GM12878 (cell line): Measurements from ENCODE around the gene KAZN. TPM values are rescaled to one million over a fixed set of nuclear protein-coding genes. Genes with fewer than 3 reads are reported as not detected.

Experiments used
- ATAC-seq: fragments of 200-7000 bp; cut with Tn5 transposase; 3 replicates; pipeline ENCODE4 v1.9.1; 2020; ENCODE audit warnings: mild to moderate bottlenecking, moderate library complexity
- BruUV-seq: library from RNA; stranded (reverse); fragments of 400-500 nt; replicated peaks from 2 replicates; lab custom pipeline; 2021; lab: Mats Ljungman, UMichigan
- CTCF ChIA-PET: fragments of 300-600 bp; sonication (Branson Sonifier 250); formaldehyde crosslinking; extraction: SDS; loops from one replicate; lab custom pipeline; 2021; ENCODE audit warnings: inconsistent platforms; lab: Yijun Ruan, JAX
- POLR2A ChIA-PET: fragments of 350-600 bp; formaldehyde crosslinking; extraction: SDS; loops from one replicate; lab custom pipeline; 2021; ENCODE audit warnings: inconsistent platforms; lab: Charles Lee
- RAD21 ChIA-PET: fragments of 300-600 bp; sonication (Branson Sonifier 250); formaldehyde crosslinking; loops from one replicate; lab custom pipeline; 2023; ENCODE audit warnings: antibody characterized with exemption; ENCODE audit not compliant: unreplicated experiment; lab: Charles Lee
- SMC1A ChIA-PET: fragments of 300-600 bp; sonication (Branson Sonifier 250); formaldehyde crosslinking; loops from one replicate; lab custom pipeline; 2023; ENCODE audit not compliant: unreplicated experiment, uncharacterized antibody; lab: Charles Lee
- DNase-seq: peaks from one replicate; pipeline ENCODE4 v3.0.0-alpha.2; 2011; ENCODE audit warnings: low read depth, low spot score
- FAIRE-seq: peaks from 3 replicates; lab custom pipeline; 2011; peaks lifted over from hg19 to GRCh38; lab: Jason Lieb, UNC
- H2AFZ ChIP-seq: 2 replicates; pipeline ENCODE4 v1.6.0; 2011; ENCODE audit warnings: low read depth, low read length, control low read depth; ENCODE audit not compliant: control insufficient read depth
- H3K27ac ChIP-seq: 2 replicates; pipeline ENCODE4 v1.5.1; 2011; ENCODE audit warnings: control low read depth; ENCODE audit not compliant: control insufficient read depth, insufficient read depth
- H3K27me3 ChIP-seq, 2 experiments: replicated peaks in 1 of 2; 2 replicates each; pipeline versions ENCODE4 v1.6.0 to v1.6.1; 2011; ENCODE audit warnings: low read length in 1 of 2; ENCODE audit not compliant: control insufficient read depth in 2 of 2, insufficient read depth in 2 of 2
- H3K36me3 ChIP-seq, 2 experiments: 2 replicates each; pipeline ENCODE4 v1.5.1; 2011; ENCODE audit warnings: low read length in 1 of 2; ENCODE audit not compliant: control insufficient read depth in 2 of 2, insufficient read depth in 2 of 2
- H3K4me1 ChIP-seq: 2 replicates; pipeline ENCODE4 v1.6.1; 2011; ENCODE audit warnings: mild to moderate bottlenecking, low read length, moderate library complexity, mixed read lengths; ENCODE audit not compliant: control insufficient read depth, insufficient read depth
- H3K4me2 ChIP-seq: 2 replicates; pipeline ENCODE4 v1.6.0; 2011; ENCODE audit warnings: control low read depth; ENCODE audit not compliant: control insufficient read depth, insufficient read depth
- H3K4me3 ChIP-seq: fragments of 200-600 bp; sonication (generic); 2 replicates; pipeline ENCODE4 v1.5.1; 2016
- H3K79me2 ChIP-seq: 2 replicates; pipeline ENCODE4 v1.6.0; 2011; ENCODE audit warnings: low read length; ENCODE audit not compliant: control insufficient read depth, insufficient read depth
- H3K9ac ChIP-seq: 2 replicates; pipeline ENCODE4 v1.8.0; 2011; ENCODE audit warnings: low read length, control low read depth, mixed read lengths; ENCODE audit not compliant: control insufficient read depth, insufficient read depth
- H3K9me3 ChIP-seq: replicated peaks from 3 replicates; pipeline ENCODE4 v1.5.1; 2011; ENCODE audit warnings: mild to moderate bottlenecking, low read length; ENCODE audit not compliant: control insufficient read depth, insufficient read depth
- H4K20me1 ChIP-seq: 2 replicates; pipeline ENCODE4 v1.6.0; 2011; ENCODE audit not compliant: control insufficient read depth, insufficient read depth
- ATF7 ChIP-seq: fragments of 450-650 bp; IDR thresholded peaks from 2 replicates; pipeline ENCODE4 v1.6.1; 2016; ENCODE audit warnings: low read depth, mild to moderate bottlenecking
- BHLHE40 ChIP-seq, 2 experiments: fragments of 450-650 bp in 1 of 2; IDR thresholded peaks; 2 replicates each; pipeline ENCODE4 v1.6.1; 2011 to 2017; ENCODE audit warnings: low read depth in 2 of 2, borderline replicate concordance in 1 of 2, improper control_type of control experiment in 1 of 2, low read length in 1 of 2, mild to moderate bottlenecking in 1 of 2
- CREB1 ChIP-seq: IDR thresholded peaks from 2 replicates; pipeline ENCODE4 v1.6.1; 2012; ENCODE audit warnings: low read depth, mild to moderate bottlenecking, inconsistent platforms
- FOXM1 ChIP-seq: IDR thresholded peaks from 2 replicates; pipeline ENCODE4 v1.6.1; 2012; ENCODE audit warnings: low read depth, mild to moderate bottlenecking, inconsistent platforms, low read length, moderate library complexity
- HCFC1 ChIP-seq: fragments of 150-350 bp; IDR thresholded peaks from 2 replicates; pipeline ENCODE4 v1.6.1; 2014; ENCODE audit warnings: low read length
- HDAC2 ChIP-seq: fragments of 200-600 bp; sonication (generic); IDR thresholded peaks from 2 replicates; pipeline ENCODE4 v1.6.1; 2017
- MXI1 ChIP-seq: fragments of 150-350 bp; IDR thresholded peaks from 2 replicates; pipeline ENCODE4 v1.6.1; 2011; ENCODE audit warnings: low read depth, mild to moderate bottlenecking, inconsistent platforms, low read length, improper control_type of control experiment
- POLR2AphosphoS2 ChIP-seq: IDR thresholded peaks from 2 replicates; pipeline ENCODE4 v1.6.1; 2011; ENCODE audit warnings: low read depth, mild to moderate bottlenecking, low read length, improper control_type of control experiment, moderate library complexity
- POU2F2 ChIP-seq: IDR thresholded peaks from 3 replicates; pipeline ENCODE4 v1.6.1; 2011; ENCODE audit warnings: low read depth, mild to moderate bottlenecking, low read length, borderline replicate concordance
- RAD21 ChIP-seq: IDR thresholded peaks from 2 replicates; pipeline ENCODE4 v1.6.1; 2011; ENCODE audit warnings: mild to moderate bottlenecking, low read depth, low read length, moderate library complexity; ENCODE audit not compliant: insufficient read depth
- WGBS: methylation state at CpG from one replicate; pipeline ENCODE4 v1.1.6; 2016; ENCODE audit warnings: low lambda C conversion rate; ENCODE audit not compliant: insufficient replicate concordance, insufficient coverage; ENCODE audit errors: missing lambda C conversion rate; 5-methylcytosine and 5-hydroxymethylcytosine counted together
- in situ Hi-C: fragments of 300-500 bp; cut with MboI; formaldehyde crosslinking; loops from 9 replicates; pipeline ENCODE4 v1.14.3; 2018; ENCODE audit warnings: mixed read lengths
- intact Hi-C: fragments of 100-400 bp; cut with micrococcal nuclease; formaldehyde crosslinking; loops from one replicate; pipeline ENCODE4 v1.14.2; 2022; ENCODE audit not compliant: unreplicated experiment
- polyA plus RNA-seq, 11 experiments: library from polyadenylated mRNA; depleted of rRNA in 4 of 11; unstranded in 6 of 11; stranded (reverse) in 5 of 11; fragments of >200 nt; fragmentation: Nextera tagmentation in 4 of 11; fragmentation: Illumina TruSeq in 1 of 11; extraction: Ambion mirVana in 4 of 11; extraction: Trizol in 1 of 11; gene quantifications; 1 replicate in 1 of 11; 2 replicates in 10 of 11; pipeline versions ENCODE4 v1.2.1 to v1.2.3, GENCODE V29; 2011 to 2016; ENCODE audit warnings: inconsistent platforms in 2 of 11, missing spikeins in 2 of 11, low read depth in 1 of 11
- total RNA-seq, 4 experiments: library from RNA; depleted of rRNA in 3 of 4; stranded (reverse); fragments of >200 nt in 3 of 4; fragmentation: Illumina TruSeq in 1 of 4; extraction: Trizol in 1 of 4; gene quantifications; 2 replicates each; pipeline versions ENCODE4 v1.2.1 to v1.2.3, GENCODE V29; 2013 to 2021
- TF ChIP-seq, protein P1 (sequence below): fragments of 450-650 bp; IDR thresholded peaks from 2 replicates; pipeline ENCODE4 v1.6.1; 2017; ENCODE audit warnings: antibody characterized with exemption, mild to moderate bottlenecking, moderate library complexity
- TF ChIP-seq, protein P2 (sequence below): fragments of 150-350 bp; IDR thresholded peaks from 2 replicates; pipeline ENCODE4 v1.6.1; 2016; ENCODE audit warnings: low read depth, low read length

KAZN gene
- total and polyA plus RNA-seq, 10 of the 15 experiments (the other 5 are each of a cell fraction or from before 2014, with no cell fraction given), result 0.72 to 4.0 (median 1.2) TPM

DNA sequence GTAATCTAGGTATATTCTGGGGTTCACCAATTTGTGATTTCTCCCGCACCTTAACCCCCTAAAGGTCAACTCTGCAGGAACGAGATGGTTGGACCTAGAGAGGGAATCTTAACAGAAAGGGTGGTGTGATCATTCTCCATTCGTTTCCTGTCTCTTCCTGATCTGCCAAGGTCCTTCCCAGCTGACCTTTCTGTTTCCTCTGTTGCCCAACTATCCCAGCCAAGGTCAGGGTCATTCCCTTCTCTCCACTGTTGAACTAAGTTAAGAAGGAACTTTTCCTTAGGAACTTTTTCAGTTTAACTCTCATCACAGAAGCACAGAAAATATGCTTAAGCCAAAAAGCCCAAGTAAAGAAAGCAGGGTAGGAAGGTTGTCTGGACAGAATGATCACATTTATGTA is 49.3 kb downstream of the KAZN start:
- Histone ChIP-seq H3K36me3 (no peaks in the 10 kb centered on the region), H3K4me2 (no peak overlapping the region), H2AFZ (no peak overlapping the region), H3K4me3 (no peak overlapping the region), H3K4me1 (no peaks in the 10 kb centered on the region), H3K79me2 (no peaks in the 10 kb centered on the region), H3K9me3 (no peaks in the 10 kb centered on the region; the same call in 2 of the 3 replicates), H3K27me3 (no peaks in the 10 kb centered on the region), H3K9ac (no peak overlapping the region), H3K27ac (no peak overlapping the region), H4K20me1 (no peaks in the 10 kb centered on the region)
- RAD21 ChIA-PET, result no interaction called here
- BruUV-seq, result no TSS peak
- no peak for ATAC-seq
- TF ChIP-seq, protein P1, sequence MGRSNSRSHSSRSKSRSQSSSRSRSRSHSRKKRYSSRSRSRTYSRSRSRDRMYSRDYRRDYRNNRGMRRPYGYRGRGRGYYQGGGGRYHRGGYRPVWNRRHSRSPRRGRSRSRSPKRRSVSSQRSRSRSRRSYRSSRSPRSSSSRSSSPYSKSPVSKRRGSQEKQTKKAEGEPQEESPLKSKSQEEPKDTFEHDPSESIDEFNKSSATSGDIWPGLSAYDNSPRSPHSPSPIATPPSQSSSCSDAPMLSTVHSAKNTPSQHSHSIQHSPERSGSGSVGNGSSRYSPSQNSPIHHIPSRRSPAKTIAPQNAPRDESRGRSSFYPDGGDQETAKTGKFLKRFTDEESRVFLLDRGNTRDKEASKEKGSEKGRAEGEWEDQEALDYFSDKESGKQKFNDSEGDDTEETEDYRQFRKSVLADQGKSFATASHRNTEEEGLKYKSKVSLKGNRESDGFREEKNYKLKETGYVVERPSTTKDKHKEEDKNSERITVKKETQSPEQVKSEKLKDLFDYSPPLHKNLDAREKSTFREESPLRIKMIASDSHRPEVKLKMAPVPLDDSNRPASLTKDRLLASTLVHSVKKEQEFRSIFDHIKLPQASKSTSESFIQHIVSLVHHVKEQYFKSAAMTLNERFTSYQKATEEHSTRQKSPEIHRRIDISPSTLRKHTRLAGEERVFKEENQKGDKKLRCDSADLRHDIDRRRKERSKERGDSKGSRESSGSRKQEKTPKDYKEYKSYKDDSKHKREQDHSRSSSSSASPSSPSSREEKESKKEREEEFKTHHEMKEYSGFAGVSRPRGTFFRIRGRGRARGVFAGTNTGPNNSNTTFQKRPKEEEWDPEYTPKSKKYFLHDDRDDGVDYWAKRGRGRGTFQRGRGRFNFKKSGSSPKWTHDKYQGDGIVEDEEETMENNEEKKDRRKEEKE, result no peak
- TF ChIP-seq ATF7 (no peak), FOXM1 (no peak)
- CTCF ChIA-PET, result no interaction called here
- SMC1A ChIA-PET, result no interaction called here
- DNase-seq, result no peak
- POLR2A ChIA-PET, result no interaction called here
- intact Hi-C loops, result no loop called here
- 18% methylated on average over 3 of the region's 3 CpGs for WGBS
- in situ Hi-C loops, result no loop called here
- FAIRE-seq, result no peak

DNA sequence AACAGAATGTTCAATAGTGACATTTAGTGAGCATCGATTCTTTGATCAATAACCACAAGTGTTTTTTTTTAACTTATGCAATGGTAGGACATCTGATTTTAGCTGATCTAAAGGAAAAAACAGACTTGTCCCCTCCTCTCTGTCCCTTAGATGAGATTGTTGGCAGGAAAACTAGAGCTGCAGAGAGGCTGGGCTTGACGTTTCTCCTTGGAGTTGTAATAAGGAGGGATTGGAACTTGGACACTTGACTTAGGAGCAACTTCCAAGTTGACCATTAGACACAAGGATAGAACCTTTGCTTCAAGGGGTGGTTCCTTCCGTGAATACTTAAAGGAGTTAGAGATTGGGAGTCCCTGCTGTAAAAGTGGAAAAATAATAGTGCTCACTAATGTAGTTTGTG is 49.9 kb downstream of the KAZN start:
- intact Hi-C loops, result no loop called here
- no peak overlapping the region for H3K4me3 ChIP-seq

More for the DNA sequence above, 49.9 kb downstream of the KAZN start:
- ChIA-PET RAD21 (no interaction called here), POLR2A (no interaction called here), SMC1A (interaction anchor here (0.9 kb wide), 1 partner anchor 20 kb away, joined by 6 read pairs; no protein-coding TSS in a partner anchor), CTCF (no interaction called here)
- no peaks in the 10 kb centered on the region for H3K79me2 ChIP-seq
- H3K27me3 ChIP-seq, result no peaks in the 10 kb centered on the region
- H3K9me3 ChIP-seq, result no peaks in the 10 kb centered on the region
- no peak overlapping the region for H3K4me2 ChIP-seq
- no peaks in the 10 kb centered on the region for H4K20me1 ChIP-seq
- H3K9ac ChIP-seq, result no peak overlapping the region
- H3K27ac ChIP-seq, result no peak overlapping the region
- 0% methylated on average over 3 of the region's 3 CpGs for WGBS
- in situ Hi-C loops, result no loop called here
- no peak overlapping the region for H2AFZ ChIP-seq
- no TSS peak for BruUV-seq
- FAIRE-seq, result no peak
- no peak for ATAC-seq
- DNase-seq, result no peak
- no peak for TF ChIP-seq POU2F2
- no peak for TF ChIP-seq CREB1
- no peak for TF ChIP-seq MXI1
- no peak for TF ChIP-seq BHLHE40 (IDR thresholded peaks at IDR 0.05; ENCODE audit: borderline replicate concordance in 1 of 2, low read depth in 2 of 2, low read length in 1 of 2)
- TF ChIP-seq RAD21, result no peak
- no peak for TF ChIP-seq HCFC1
- TF ChIP-seq, protein P2, sequence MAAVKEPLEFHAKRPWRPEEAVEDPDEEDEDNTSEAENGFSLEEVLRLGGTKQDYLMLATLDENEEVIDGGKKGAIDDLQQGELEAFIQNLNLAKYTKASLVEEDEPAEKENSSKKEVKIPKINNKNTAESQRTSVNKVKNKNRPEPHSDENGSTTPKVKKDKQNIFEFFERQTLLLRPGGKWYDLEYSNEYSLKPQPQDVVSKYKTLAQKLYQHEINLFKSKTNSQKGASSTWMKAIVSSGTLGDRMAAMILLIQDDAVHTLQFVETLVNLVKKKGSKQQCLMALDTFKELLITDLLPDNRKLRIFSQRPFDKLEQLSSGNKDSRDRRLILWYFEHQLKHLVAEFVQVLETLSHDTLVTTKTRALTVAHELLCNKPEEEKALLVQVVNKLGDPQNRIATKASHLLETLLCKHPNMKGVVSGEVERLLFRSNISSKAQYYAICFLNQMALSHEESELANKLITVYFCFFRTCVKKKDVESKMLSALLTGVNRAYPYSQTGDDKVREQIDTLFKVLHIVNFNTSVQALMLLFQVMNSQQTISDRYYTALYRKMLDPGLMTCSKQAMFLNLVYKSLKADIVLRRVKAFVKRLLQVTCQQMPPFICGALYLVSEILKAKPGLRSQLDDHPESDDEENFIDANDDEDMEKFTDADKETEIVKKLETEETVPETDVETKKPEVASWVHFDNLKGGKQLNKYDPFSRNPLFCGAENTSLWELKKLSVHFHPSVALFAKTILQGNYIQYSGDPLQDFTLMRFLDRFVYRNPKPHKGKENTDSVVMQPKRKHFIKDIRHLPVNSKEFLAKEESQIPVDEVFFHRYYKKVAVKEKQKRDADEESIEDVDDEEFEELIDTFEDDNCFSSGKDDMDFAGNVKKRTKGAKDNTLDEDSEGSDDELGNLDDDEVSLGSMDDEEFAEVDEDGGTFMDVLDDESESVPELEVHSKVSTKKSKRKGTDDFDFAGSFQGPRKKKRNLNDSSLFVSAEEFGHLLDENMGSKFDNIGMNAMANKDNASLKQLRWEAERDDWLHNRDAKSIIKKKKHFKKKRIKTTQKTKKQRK, result no peak
- TF ChIP-seq POLR2AphosphoS2, result no peak
- no peak for TF ChIP-seq HDAC2
- no peaks in the 10 kb centered on the region for H3K4me1 ChIP-seq
- no peaks in the 10 kb centered on the region for H3K36me3 ChIP-seq
